IMR-90 (cell line): Measurements from ENCODE around the gene LDB2. TPM values are rescaled to one million over a fixed set of nuclear protein-coding genes. Genes with fewer than 3 reads are reported as not detected.

Experiments used
- ATAC-seq: fragments of 200-7000 bp; cut with Tn5 transposase; 2 replicates; pipeline ENCODE4 v1.9.1; 2020; ENCODE audit warnings: low read depth, mild to moderate bottlenecking, moderate library complexity
- BruUV-seq: library from RNA; stranded (reverse); fragments of 400-500 nt; replicated peaks from 2 replicates; lab custom pipeline; 2021; lab: Mats Ljungman, UMichigan
- CTCF ChIA-PET: fragments of 300-600 bp; formaldehyde crosslinking; extraction: SDS; loops from one replicate; lab custom pipeline; 2021; ENCODE audit warnings: antibody characterized with exemption; lab: Yijun Ruan, JAX
- POLR2A ChIA-PET: fragments of 300-600 bp; sonication (Branson Sonifier 250); formaldehyde crosslinking; loops from one replicate; lab custom pipeline; 2022; ENCODE audit warnings: antibody characterized with exemption; ENCODE audit not compliant: unreplicated experiment; lab: Charles Lee
- DNase-seq: peaks from one replicate; pipeline ENCODE4 v3.0.0; 2013
- H2AFZ ChIP-seq: replicated peaks from 2 replicates; pipeline ENCODE3; 2013; ENCODE audit warnings: low read length, mild to moderate bottlenecking; ENCODE audit not compliant: poor library complexity
- H2AK5ac ChIP-seq: 2 replicates; pipeline ENCODE4 v1.6.1; 2013; ENCODE audit warnings: low read depth, low read length, inconsistent platforms
- H2AK9ac ChIP-seq: replicated peaks from 2 replicates; pipeline ENCODE3; 2013; ENCODE audit warnings: mild to moderate bottlenecking, low read depth, low read length, moderate library complexity; ENCODE audit not compliant: poor library complexity
- H2BK120ac ChIP-seq: 2 replicates; pipeline ENCODE4 v1.6.1; 2013; ENCODE audit warnings: low read depth, low read length, inconsistent platforms
- H2BK15ac ChIP-seq: 3 replicates; pipeline ENCODE4 v1.6.1; 2013; ENCODE audit warnings: low read depth, low read length, inconsistent platforms
- H2BK20ac ChIP-seq: 2 replicates; pipeline ENCODE4 v1.6.1; 2013; ENCODE audit warnings: low read depth, mild to moderate bottlenecking, inconsistent platforms, low read length, moderate library complexity
- H2BK5ac ChIP-seq: 2 replicates; pipeline ENCODE4 v1.6.1; 2013; ENCODE audit warnings: mild to moderate bottlenecking, low read depth, low read length, inconsistent platforms; ENCODE audit not compliant: poor library complexity, severe bottlenecking
- H3K14ac ChIP-seq: replicated peaks from 2 replicates; pipeline ENCODE4 v1.6.1; 2013; ENCODE audit warnings: low read depth, low read length, inconsistent platforms
- H3K18ac ChIP-seq: 2 replicates; pipeline ENCODE4 v1.6.1; 2013; ENCODE audit warnings: low read depth, low read length, control low read depth
- H3K23ac ChIP-seq: 2 replicates; pipeline ENCODE4 v1.6.1; 2013; ENCODE audit warnings: low read depth, low read length, inconsistent platforms
- H3K27ac ChIP-seq: 2 replicates; pipeline ENCODE4 v1.5.1; 2013; ENCODE audit warnings: mild to moderate bottlenecking, control low read depth, low read length; ENCODE audit not compliant: insufficient read depth
- H3K27me3 ChIP-seq: 2 replicates; pipeline ENCODE4 v1.6.1; 2013; ENCODE audit warnings: low read length; ENCODE audit not compliant: control insufficient read depth, insufficient read depth
- H3K36me3 ChIP-seq: 2 replicates; pipeline ENCODE4 v1.6.1; 2013; ENCODE audit warnings: low read length, mixed read lengths; ENCODE audit not compliant: control insufficient read depth, insufficient read depth
- H3K4ac ChIP-seq: 2 replicates; pipeline ENCODE4 v1.6.1; 2013; ENCODE audit warnings: low read depth, low read length, inconsistent platforms
- H3K4me1 ChIP-seq: 2 replicates; pipeline ENCODE4 v1.6.1; 2013; ENCODE audit warnings: low read length, mixed read lengths; ENCODE audit not compliant: control insufficient read depth, insufficient read depth
- H3K4me2 ChIP-seq: 2 replicates; pipeline ENCODE4 v1.6.1; 2013; ENCODE audit warnings: low read depth, mild to moderate bottlenecking, control low read depth, low read length, moderate library complexity
- H3K4me3 ChIP-seq: 2 replicates; pipeline ENCODE4 v1.5.1; 2013; ENCODE audit warnings: low read depth, mild to moderate bottlenecking, control low read depth, low read length, moderate library complexity; ENCODE audit not compliant: insufficient read depth
- H3K56ac ChIP-seq: 2 replicates; pipeline ENCODE4 v1.6.1; 2013; ENCODE audit warnings: low read length, inconsistent platforms; ENCODE audit not compliant: insufficient read depth; ENCODE audit errors: extremely low read depth
- H3K79me1 ChIP-seq, 2 experiments: 2 replicates each; pipeline ENCODE4 v1.6.1; 2013; ENCODE audit warnings: low read length in 2 of 2, inconsistent platforms in 1 of 2, low read depth in 1 of 2
- H3K9ac ChIP-seq: 2 replicates; pipeline ENCODE4 v1.6.1; 2013; ENCODE audit warnings: low read depth, low read length, control low read depth
- H3K9me1 ChIP-seq: 2 replicates; pipeline ENCODE4 v1.6.1; 2013; ENCODE audit warnings: low read length, inconsistent platforms; ENCODE audit not compliant: insufficient read depth
- H3K9me3 ChIP-seq: 2 replicates; pipeline ENCODE4 v1.6.1; 2013; ENCODE audit warnings: low read length; ENCODE audit not compliant: control insufficient read depth, insufficient read depth
- H4K20me1 ChIP-seq: 2 replicates; pipeline ENCODE4 v1.6.1; 2013; ENCODE audit warnings: low read length, inconsistent platforms; ENCODE audit not compliant: insufficient read depth
- H4K5ac ChIP-seq: 2 replicates; pipeline ENCODE4 v1.6.1; 2013; ENCODE audit warnings: mild to moderate bottlenecking, low read depth, low read length, control low read depth
- H4K8ac ChIP-seq, 2 experiments: 2 replicates each; pipeline ENCODE4 v1.6.1; 2013; ENCODE audit warnings: low read depth in 2 of 2, low read length in 2 of 2, control low read depth in 1 of 2, inconsistent platforms in 1 of 2
- H4K91ac ChIP-seq: 2 replicates; pipeline ENCODE4 v1.6.1; 2013; ENCODE audit warnings: low read depth, low read length, inconsistent platforms; ENCODE audit not compliant: insufficient read depth
- BHLHE40 ChIP-seq: fragments of 150-350 bp; IDR thresholded peaks from 2 replicates; pipeline ENCODE4 v1.6.1; 2016; ENCODE audit warnings: mild to moderate bottlenecking, low read depth, low read length
- CEBPB ChIP-seq: IDR thresholded peaks from 2 replicates; pipeline ENCODE4 v1.6.1; 2012; ENCODE audit warnings: low read depth, low read length, improper control_type of control experiment
- ELK1 ChIP-seq: fragments of 150-350 bp; IDR thresholded peaks from 2 replicates; pipeline ENCODE4 v1.6.1; 2016; ENCODE audit warnings: low read depth, mild to moderate bottlenecking, low read length, moderate library complexity, borderline replicate concordance
- FOS ChIP-seq: fragments of 150-350 bp; IDR thresholded peaks from 2 replicates; pipeline ENCODE4 v1.6.1; 2016; ENCODE audit warnings: low read depth, low read length
- MAZ ChIP-seq: IDR thresholded peaks from 2 replicates; pipeline ENCODE4 v1.6.1; 2012; ENCODE audit warnings: low read depth, mild to moderate bottlenecking, low read length, improper control_type of control experiment, moderate library complexity, borderline replicate concordance
- NFE2L2 ChIP-seq: fragments of 150-350 bp; IDR thresholded peaks from 2 replicates; pipeline ENCODE4 v1.6.1; 2016; ENCODE audit warnings: low read depth, mild to moderate bottlenecking, low read length
- POLR2A ChIP-seq: IDR thresholded peaks from 2 replicates; pipeline ENCODE4 v1.6.1; 2012; ENCODE audit warnings: mild to moderate bottlenecking, low read depth, low read length
- RAD21 ChIP-seq: IDR thresholded peaks from 2 replicates; pipeline ENCODE4 v1.6.1; 2012; ENCODE audit warnings: low read length, improper control_type of control experiment
- RCOR1 ChIP-seq: IDR thresholded peaks from 2 replicates; pipeline ENCODE4 v1.6.1; 2012; ENCODE audit warnings: mild to moderate bottlenecking, low read length, improper control_type of control experiment; ENCODE audit not compliant: insufficient replicate concordance
- RFX5 ChIP-seq: IDR thresholded peaks from 2 replicates; pipeline ENCODE4 v1.8.0; 2012; ENCODE audit warnings: low read depth, mild to moderate bottlenecking, low read length, moderate library complexity
- SMC3 ChIP-seq: fragments of 150-350 bp; IDR thresholded peaks from 2 replicates; pipeline ENCODE4 v1.6.1; 2016; ENCODE audit warnings: low read depth, mild to moderate bottlenecking, antibody characterized with exemption, low read length, moderate library complexity
- WGBS, 2 experiments: methylation state at CpG; one replicate each; pipeline versions ENCODE4 v1.1.5 to v1.1.7; 2013; ENCODE audit warnings: missing lambda C conversion rate in 2 of 2; ENCODE audit not compliant: insufficient read length in 1 of 2; ENCODE audit errors: extremely low coverage in 2 of 2; 5-methylcytosine and 5-hydroxymethylcytosine counted together
- dilution Hi-C: fragments of 300-500 bp; cut with HindIII; formaldehyde crosslinking; loops from one replicate; pipeline ENCODE4 v1.14.3; 2018; ENCODE audit warnings: low sequenced_read_pairs; ENCODE audit not compliant: unreplicated experiment
- in situ Hi-C: fragments of 300-500 bp; cut with MboI; formaldehyde crosslinking; loops from 3 replicates; pipeline ENCODE4 v1.14.3; 2019; ENCODE audit warnings: low sequenced_read_pairs, inconsistent platforms, mixed read lengths
- intact Hi-C: fragments of 100-400 bp; cut with micrococcal nuclease; formaldehyde crosslinking; loops from 2 replicates; pipeline ENCODE4 v1.10.0; 2022
- polyA plus RNA-seq, 3 experiments: library from polyadenylated mRNA; depleted of rRNA; stranded (reverse); fragments of >200 nt; gene quantifications; 2 replicates each; pipeline ENCODE4 v1.2.3, GENCODE V29; 2012; ENCODE audit warnings: low replicate concordance in 1 of 3
- total RNA-seq: library from RNA; depleted of rRNA; stranded (reverse); fragments of >200 nt; gene quantifications from 2 replicates; pipeline ENCODE4 v1.2.3, GENCODE V29; 2012

LDB2 gene
- total and polyA plus RNA-seq, 2 of the 4 experiments (the other 2 are of a cell fraction), result 67.9 to 116 TPM

GRCh38 chr4:16729336-16729735 is 169.1 kb downstream of the LDB2 start:
- H4K5ac ChIP-seq, result no peak overlapping the region
- H3K36me3 ChIP-seq, result no peaks in the 10 kb centered on the region
- H2AK5ac ChIP-seq, result no peak overlapping the region
- 0 out of 2 replicates have a peak, but pooled peaks cover 1% of the 10 kb centered on the region for H3K9me3 ChIP-seq
- in situ Hi-C loops, result no loop called here
- dilution Hi-C loops, result no loop called here
- intact Hi-C loops, result no loop called here
- no peaks in the 10 kb centered on the region for H3K27me3 ChIP-seq
- no peak overlapping the region for H2AK9ac ChIP-seq
- no peak overlapping the region for H2AFZ ChIP-seq
- no peak overlapping the region for H3K4ac ChIP-seq
- H4K20me1 ChIP-seq, result no peaks in the 10 kb centered on the region
- no peaks in the 10 kb centered on the region for H3K9me1 ChIP-seq
- no peak overlapping the region for H3K18ac ChIP-seq
- POLR2A ChIA-PET, result no interaction called here
- H4K8ac ChIP-seq, result no peak overlapping the region
- no peak overlapping the region for H3K4me2 ChIP-seq
- no peak overlapping the region for H3K9ac ChIP-seq
- no peak overlapping the region for H2BK15ac ChIP-seq
- no peak overlapping the region for H3K56ac ChIP-seq
- TF ChIP-seq POLR2A (no peak), MAZ (no peak), CEBPB (no peak), ELK1 (no peak), RCOR1 (no peak), SMC3 (no peak), NFE2L2 (no peak), RFX5 (no peak), RAD21 (no peak), BHLHE40 (no peak), FOS (no peak)
- no peak overlapping the region for H3K27ac ChIP-seq
- no peak overlapping the region for H3K23ac ChIP-seq
- CTCF ChIA-PET, result interaction anchor here (1.0 kb wide), 1 partner anchor 39 kb away, joined by 3 read pairs; no protein-coding TSS in a partner anchor
- no peaks in the 10 kb centered on the region; a peak in 1 of 4 replicates for H3K79me1 ChIP-seq
- no peak overlapping the region for H4K91ac ChIP-seq
- no peak overlapping the region for H3K4me3 ChIP-seq
- no peak for DNase-seq
- no peak overlapping the region for H2BK120ac ChIP-seq
- ATAC-seq, result no peak
- H3K14ac ChIP-seq, result no peak overlapping the region
- H2BK20ac ChIP-seq, result no peak overlapping the region
- no CpG with 5 or more reads among the region's 7 CpGs for WGBS, 2 experiments
- H2BK5ac ChIP-seq, result no peak overlapping the region
- no TSS peak for BruUV-seq
- peaks cover 8% of the 10 kb centered on the region for H3K4me1 ChIP-seq
